Left lung (tissue), 10 donors: Measurements from ENCODE around the gene CNST. TPM values are rescaled to one million over a fixed set of nuclear protein-coding genes. Genes with fewer than 3 reads are reported as not detected.
"Not testable (repeated sequence)": the region's sequence is repeated elsewhere in the genome, so short reads cannot be mapped to it uniquely, and the experiment has no call there.

ENCODE experiments used
- ATAC-seq: fragments of 200-7000 bp; cut with Tn5 transposase; one replicate; pipeline ENCODE4 v1.9.1; 2020; ENCODE audit warnings: moderate library complexity
- DNase-seq, 4 donors: peaks; one replicate each; pipeline ENCODE4 v3.0.0-alpha.2; 2013 to 2020
- H3K27ac ChIP-seq, 2 donors: fragments of 200-600 bp; sonication (generic) in 1 of 2; one replicate each; pipeline versions ENCODE4 v1.5.0 to v1.8.0; 2020 to 2021
- H3K27me3 ChIP-seq, 2 donors: fragments of 200-600 bp; sonication (generic) in 1 of 2; one replicate each; pipeline versions ENCODE4 v1.5.0 to v1.8.0; 2020 to 2021
- H3K36me3 ChIP-seq, 2 donors: fragments of 200-600 bp; sonication (generic) in 1 of 2; one replicate each; pipeline versions ENCODE4 v1.5.0 to v1.8.0; 2020 to 2021
- H3K4me1 ChIP-seq, 2 donors: fragments of 200-600 bp; one replicate each; pipeline ENCODE4 v1.8.0; 2021
- H3K4me3 ChIP-seq, 2 donors: fragments of 200-600 bp; sonication (generic) in 1 of 2; one replicate each; pipeline versions ENCODE4 v1.5.0 to v1.8.0; 2020 to 2021; ENCODE audit warnings: mild to moderate bottlenecking in 1 of 2
- H3K9me3 ChIP-seq, 2 donors: fragments of 200-600 bp; sonication (generic) in 1 of 2; one replicate each; pipeline versions ENCODE4 v1.5.0 to v1.8.0; 2020 to 2021
- CTCF ChIP-seq, 2 donors: fragments of 200-600 bp; sonication (generic) in 1 of 2; IDR thresholded peaks; one replicate each; pipeline versions ENCODE4 v1.5.0 to v1.8.0; 2021; ENCODE audit warnings: antibody characterized with exemption in 2 of 2
- intact Hi-C, 2 donors: fragments of 100-400 bp; cut with DNase I; formaldehyde crosslinking; loops; one replicate each; pipeline versions ENCODE4 v1.11.2 to v1.14.2; 2022
- polyA plus RNA-seq, 6 donors: library from polyadenylated mRNA; unstranded; fragments of 120-200 nt; gene quantifications; one replicate each; pipeline ENCODE4 v1.2.1, GENCODE V29; 2013; ENCODE audit not compliant: insufficient read length in 6 of 6
- total RNA-seq, 2 donors: library from RNA; stranded (reverse); fragmentation: NEBNext Ultra II Directional; extraction: Animal tissue kit (Norgen Biotek cat#: 25700); gene quantifications; one replicate each; pipeline ENCODE4 v1.2.1, GENCODE V29; 2021
- donor health status: DM: no; HTN: yes; CAD: no.
- donor health status: DM: no; HTN: no; CAD: no.

The CNST gene
- total and polyA plus RNA-seq, 8 donors, result 18.0 to 24.0 (median 19.6) TPM

DNA sequence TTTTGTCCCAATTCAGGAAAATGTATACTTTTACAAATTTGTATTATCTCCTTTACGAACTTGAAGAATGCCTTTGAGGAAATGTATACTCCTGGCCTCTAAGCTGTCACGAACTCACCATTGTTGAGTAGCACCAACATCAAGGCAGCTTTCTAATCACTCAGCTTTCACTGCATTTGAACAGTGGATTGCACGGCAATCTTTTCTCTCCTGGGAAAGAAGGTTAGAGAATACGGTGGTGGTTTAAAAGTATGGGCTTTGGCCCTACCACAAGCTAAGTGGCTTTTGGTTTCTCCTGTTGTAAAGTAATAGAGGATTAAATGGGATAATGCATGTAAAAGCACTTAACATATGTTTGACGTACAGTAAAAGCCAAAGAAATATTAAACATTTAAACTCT, 57.8 kb downstream of the CNST start:
- peaks cover 0 to 38% of the 10 kb centered on the region in 2 donors for H3K36me3 ChIP-seq
- no peak for TF ChIP-seq CTCF (IDR thresholded peaks at IDR 0.05)
- no peak overlapping the region for H3K27ac ChIP-seq
- ATAC-seq (no peak), DNase-seq (no peak)
- no peaks in the 10 kb centered on the region for H3K4me1 ChIP-seq
- no peak overlapping the region for H3K4me3 ChIP-seq
- H3K9me3 ChIP-seq, result no peaks in the 10 kb centered on the region
- H3K27me3 ChIP-seq, result no peaks in the 10 kb centered on the region
- intact Hi-C loops, result no loop called here

GRCh38 chr1:246629030-246629429, 62.8 kb downstream of the CNST start:
- intact Hi-C loops, result no loop called here
- peaks cover 0 to 26% of the 10 kb centered on the region in 2 donors for H3K36me3 ChIP-seq
- H3K4me3 ChIP-seq, result no peak overlapping the region
- TF ChIP-seq CTCF (IDR thresholded peaks at IDR 0.05), result no peak
- H3K27me3 ChIP-seq, result no peaks in the 10 kb centered on the region
- H3K4me1 ChIP-seq, result peaks cover 0 to 4% of the 10 kb centered on the region in 2 donors
- DNase-seq (no peak), ATAC-seq (no peak)
- no peak overlapping the region for H3K27ac ChIP-seq
- H3K9me3 ChIP-seq, result no peaks in the 10 kb centered on the region

GRCh38 chr1:246629976-246630375, 63.7 kb downstream of the CNST start:
- ATAC-seq, result no peak
- intact Hi-C loops, result no loop called here

DNA sequence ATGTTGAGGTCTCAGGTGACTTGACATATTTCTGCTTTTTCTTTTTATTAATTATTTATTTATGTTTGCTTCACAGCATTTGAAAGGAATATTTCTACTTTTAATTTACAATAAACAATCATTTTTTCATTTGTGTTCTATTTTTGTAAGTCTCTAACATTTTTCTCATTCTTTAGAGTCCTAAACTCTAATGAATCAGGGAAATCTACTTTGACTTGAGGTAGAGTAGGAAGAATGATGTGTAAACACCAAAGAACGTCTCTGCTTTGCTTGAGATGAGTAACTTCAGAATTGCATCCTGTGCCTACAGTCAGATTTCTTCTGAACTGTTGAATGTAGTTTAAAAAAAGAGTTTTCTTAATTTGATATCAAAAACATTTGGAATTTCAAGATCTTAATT, 65.2 kb downstream of the CNST start:
- intact Hi-C loops, result no loop called here
- Histone ChIP-seq H3K9me3 (no peaks in the 10 kb centered on the region), H3K27me3 (no peaks in the 10 kb centered on the region), H3K36me3 (peaks cover 0 to 25% of the 10 kb centered on the region in 2 donors), H3K27ac (no peak overlapping the region), H3K4me1 (peaks cover 0 to 4% of the 10 kb centered on the region in 2 donors), H3K4me3 (no peak overlapping the region)
- no peak for ATAC-seq
- no peak for TF ChIP-seq CTCF (IDR thresholded peaks at IDR 0.05)
- no peak for DNase-seq

More at GRCh38 chr1:246629976-246630375, 63.7 kb downstream of the CNST start:
- peaks cover 0 to 26% of the 10 kb centered on the region in 2 donors for H3K36me3 ChIP-seq
- no peaks in the 10 kb centered on the region for H3K9me3 ChIP-seq
- H3K27me3 ChIP-seq, result no peaks in the 10 kb centered on the region
- no peak for TF ChIP-seq CTCF (IDR thresholded peaks at IDR 0.05)
- H3K4me1 ChIP-seq, result peaks cover 0 to 4% of the 10 kb centered on the region in 2 donors
- no peak overlapping the region for H3K27ac ChIP-seq
- no peak for DNase-seq
- H3K4me3 ChIP-seq, result no peak overlapping the region

DNA sequence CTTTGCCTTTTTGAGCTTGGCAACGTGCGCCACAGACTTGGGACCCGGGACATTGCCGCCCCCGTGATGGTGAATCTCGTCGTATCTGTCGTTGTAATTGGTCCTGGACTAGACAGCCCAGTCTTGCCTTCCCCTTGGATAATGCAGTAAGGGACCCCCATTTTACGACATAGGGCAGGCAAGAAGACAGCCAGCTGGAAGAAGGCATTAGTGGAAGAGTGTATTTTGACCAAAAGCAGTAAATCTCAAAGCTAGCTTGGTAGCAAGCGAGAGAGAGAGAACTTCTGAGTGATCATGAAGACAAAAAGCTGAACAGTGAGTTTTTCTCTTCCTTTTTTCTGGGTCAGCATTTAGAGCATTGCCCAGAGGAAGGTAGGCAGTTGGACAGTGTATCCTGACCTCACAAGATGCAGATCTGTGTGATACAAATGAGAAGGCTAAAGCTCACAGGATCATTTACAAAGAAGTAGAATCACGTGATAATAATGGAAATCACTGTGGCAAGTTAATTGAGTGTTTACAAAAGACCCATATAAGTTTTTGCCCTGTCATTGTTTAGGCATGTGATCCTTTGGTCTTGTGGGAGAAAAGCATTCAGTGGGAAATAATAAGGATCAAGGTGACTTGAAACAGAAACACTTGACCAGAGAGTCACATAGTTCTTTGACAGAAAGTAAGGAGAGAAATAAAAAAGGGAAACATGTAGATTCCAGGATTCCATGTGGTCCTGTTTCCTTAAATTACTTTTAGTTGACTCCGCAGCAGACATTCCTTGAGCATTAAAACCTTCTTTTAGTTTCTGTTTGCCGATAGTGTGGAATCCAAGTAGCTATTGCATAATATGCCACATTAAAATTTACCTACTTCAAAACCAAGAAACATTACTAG, 66.3 kb downstream of the CNST start:
- peak; percentile 88 for ATAC-seq
- H3K9me3 ChIP-seq, result no peaks in the 10 kb centered on the region
- H3K4me1 ChIP-seq, result peaks cover 0 to 4% of the 10 kb centered on the region in 2 donors
- intact Hi-C loops, result no loop called here
- no peak for TF ChIP-seq CTCF (IDR thresholded peaks at IDR 0.05)
- H3K27ac ChIP-seq, result peak overlapping the region; percentile 20 to 57
- no peak overlapping the region for H3K4me3 ChIP-seq
- no peaks in the 10 kb centered on the region for H3K27me3 ChIP-seq
- no peak for DNase-seq
- H3K36me3 ChIP-seq, result peaks cover 0 to 36% of the 10 kb centered on the region in 2 donors

GRCh38 chr1:246634659-246635058, 68.4 kb downstream of the CNST start:
- ATAC-seq, H3K27ac ChIP-seq, H3K9me3 ChIP-seq, intact Hi-C loops, H3K27me3 ChIP-seq, H3K4me1 ChIP-seq, H3K4me3 ChIP-seq, DNase-seq: not testable (repeated sequence)
- peaks cover 0 to 35% of the 10 kb centered on the region in 2 donors for H3K36me3 ChIP-seq
